Stimulated activated CD4-positive, alpha-beta T cell treated with anti-CD3 and anti-CD28 coated beads, Interleukin-1b, Interleukin-23, amount 100 ng/mL, for 4 hours (primary cell): Measurements from ENCODE around the gene EPHX1.
A peak's percentile ranks its signal among the peaks of the same experiment; 100 is the strongest.
"Not testable (repeated sequence)": the region's sequence is repeated elsewhere in the genome, so short reads cannot be mapped to it uniquely, and the experiment has no call there.

Experiments used
- DNase-seq, 2 donors: peaks; one replicate each; pipeline ENCODE4 v3.0.0-alpha.2; 2020; ENCODE audit warnings: low read depth in 2 of 2

EPHX1 gene

DNA sequence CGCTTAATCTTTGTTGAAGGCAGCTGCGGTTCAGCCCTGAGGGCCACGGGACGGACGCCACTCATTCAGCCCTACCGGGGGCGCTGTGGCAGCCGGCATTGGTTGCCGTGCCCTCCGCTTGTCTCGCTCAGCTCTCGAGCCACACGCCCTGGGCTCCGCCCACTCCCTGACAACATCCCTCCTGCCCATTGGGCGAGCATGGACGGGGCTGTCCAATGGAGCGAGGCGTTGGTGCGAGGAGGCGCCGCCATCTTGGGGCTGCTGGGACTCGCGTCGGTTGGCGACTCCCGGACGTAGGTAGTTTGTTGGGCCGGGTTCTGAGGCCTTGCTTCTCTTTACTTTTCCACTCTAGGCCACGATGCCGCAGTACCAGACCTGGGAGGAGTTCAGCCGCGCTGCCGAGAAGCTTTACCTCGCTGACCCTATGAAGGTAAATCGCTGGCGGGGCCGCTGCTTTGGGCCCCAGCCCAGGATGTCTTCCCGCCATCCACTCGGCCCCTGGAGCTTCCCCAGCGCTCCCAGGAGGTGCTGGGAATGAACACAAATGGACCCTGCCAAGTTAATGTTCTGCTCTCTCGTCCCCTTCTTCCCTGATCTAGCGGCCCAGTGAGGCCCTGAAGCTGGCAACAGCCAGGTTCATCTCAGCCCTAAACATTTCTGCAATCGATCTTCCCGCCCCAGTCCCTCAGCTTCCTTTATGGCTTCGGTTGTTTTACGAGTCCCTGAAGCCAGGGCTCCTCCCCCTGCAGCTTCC is 32.2 kb upstream of the EPHX1 start, which contains the start of gene SRP9:
Gene SRP9, plus strand, starts transcription at position 244 of the 754 bp plus-strand sequence. Its CDS starts 115 bp downstream, at position 359.
- DNase-seq: peak; percentile 94 to 95

DNA sequence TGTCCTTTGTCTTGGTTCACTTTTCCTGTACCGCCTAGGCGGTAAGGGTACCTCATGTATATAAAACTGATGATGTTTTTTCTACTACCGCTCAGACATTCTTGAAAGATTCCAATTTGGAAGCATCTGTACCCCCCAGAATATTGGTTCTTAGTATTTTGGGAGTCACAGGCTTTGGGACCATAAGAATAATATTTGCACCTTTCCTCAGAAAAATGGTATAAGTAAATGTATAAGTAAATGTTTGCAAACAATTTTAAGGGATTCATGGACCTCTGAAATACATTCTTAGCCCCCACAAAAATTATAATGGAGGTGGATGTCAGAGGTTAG is 31.6 kb upstream of the EPHX1 start:
- DNase-seq: no peak

DNA sequence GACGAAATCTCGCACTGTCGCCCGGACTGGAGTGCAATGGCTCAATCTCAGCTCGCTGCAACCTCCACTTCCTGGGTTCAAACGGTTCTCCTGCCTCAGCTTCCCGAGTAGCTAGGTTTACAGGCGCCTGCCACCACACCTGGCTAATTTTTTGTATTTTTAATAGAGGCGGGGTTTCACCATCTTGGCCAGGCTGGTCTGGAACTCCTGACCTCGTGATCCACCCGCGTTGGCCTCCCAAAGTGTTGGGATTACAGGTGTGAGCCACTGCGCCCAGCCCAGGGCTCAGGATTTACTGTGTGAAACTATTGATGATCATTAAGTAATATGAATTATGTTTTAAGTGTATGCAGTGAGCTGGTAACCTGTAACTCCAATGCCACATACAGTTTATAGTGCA is 30.8 kb upstream of the EPHX1 start:
- not testable (repeated sequence) for DNase-seq

DNA sequence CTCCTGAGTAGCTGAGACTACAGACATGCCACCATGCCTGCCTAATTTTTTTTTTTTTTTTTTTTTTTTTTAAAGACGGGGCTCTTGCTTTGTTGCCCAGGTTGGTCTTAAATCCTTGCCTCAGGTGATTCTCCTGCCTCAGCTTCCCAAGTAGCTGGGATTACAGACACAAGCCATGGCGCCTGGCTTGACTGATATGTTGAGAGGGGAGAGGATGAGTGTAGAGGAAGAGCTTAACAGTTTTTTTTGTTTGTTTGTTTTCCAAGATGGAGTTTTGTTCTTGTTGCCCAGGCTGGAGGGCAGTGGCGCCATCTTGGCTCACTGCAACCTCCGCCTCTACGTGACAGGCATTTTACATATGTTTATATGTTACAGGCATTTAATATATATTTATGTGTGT is 29.8 kb upstream of the EPHX1 start:
- DNase-seq: no peak

DNA sequence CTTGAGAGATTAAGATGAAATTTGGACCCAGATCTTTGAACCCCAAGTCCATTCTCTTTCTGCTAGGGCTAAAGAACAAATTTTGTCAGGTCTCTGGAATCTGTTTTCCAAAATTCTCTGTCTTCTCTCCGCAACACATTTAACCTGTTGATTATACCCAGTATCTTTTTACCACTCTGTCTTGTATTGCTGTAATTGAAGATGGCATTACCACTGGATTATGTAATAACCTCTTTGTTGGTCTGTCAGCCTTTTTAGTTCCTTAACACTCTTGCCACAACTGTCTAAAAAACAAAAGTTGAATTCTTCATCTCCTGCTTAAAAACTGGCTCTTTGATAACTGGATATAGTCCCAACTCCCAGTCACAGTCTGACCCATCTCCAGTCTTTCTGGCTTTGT is 29.3 kb upstream of the EPHX1 start:
- no peak for DNase-seq

DNA sequence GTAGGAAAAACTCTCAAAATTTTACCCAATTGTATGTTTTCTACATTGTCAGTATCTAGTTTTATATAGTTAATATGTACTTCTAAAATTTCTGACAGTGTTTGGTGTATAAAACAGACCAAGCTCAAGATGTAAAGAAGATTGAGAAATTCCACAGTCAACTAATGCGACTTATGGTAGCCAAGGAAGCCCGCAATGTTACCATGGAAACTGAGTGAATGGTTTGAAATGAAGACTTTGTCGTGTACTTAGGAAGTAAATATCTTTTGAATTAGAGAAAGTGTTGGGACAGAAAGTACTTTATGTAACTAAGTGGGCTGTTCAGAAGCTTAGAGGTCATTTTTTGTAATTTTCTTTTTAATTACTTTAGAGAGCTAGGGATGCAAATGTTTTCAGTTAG is 20.8 kb upstream of the EPHX1 start:
- DNase-seq: not testable (repeated sequence)

DNA sequence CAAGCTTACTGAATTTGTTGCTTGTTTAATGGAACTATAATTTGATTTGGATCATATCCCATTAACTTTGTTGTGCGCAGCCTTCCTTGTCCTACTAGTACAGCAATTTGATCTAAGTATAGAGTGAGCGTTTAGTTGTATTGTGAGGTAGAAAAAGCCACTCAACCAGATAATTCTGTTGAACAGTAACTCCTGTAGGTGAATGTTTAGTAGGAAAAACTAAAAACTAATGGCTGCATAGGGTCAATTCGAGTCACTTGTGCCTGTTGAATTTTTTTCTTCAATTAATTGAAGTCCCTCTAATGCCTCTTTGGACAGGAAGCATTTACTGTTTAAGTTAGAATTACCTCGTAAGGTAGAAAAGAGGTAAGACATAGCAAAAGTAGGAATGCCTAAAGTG is 15.0 kb upstream of the EPHX1 start:
- no peak for DNase-seq

DNA sequence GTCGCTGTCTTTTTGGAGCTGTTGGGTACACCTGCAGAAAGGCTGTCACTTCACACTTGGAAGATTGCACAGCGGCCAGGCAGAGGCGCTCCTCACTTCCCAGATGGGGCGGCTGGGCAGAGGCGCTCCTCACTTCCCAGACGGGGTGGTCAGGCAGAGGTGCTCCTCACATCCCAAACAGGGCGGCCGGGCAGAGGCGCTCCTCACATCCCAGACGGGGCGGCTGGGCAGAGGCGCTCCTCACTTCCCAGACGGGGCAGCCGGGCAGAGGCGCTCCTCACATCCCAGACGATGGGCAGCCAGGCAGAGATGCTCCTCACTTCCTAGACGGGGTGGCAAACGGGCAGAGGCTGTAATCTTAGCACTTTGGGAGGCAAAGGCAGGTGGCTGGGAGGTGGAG is 13.8 kb upstream of the EPHX1 start:
- DNase-seq: not testable (repeated sequence)

DNA sequence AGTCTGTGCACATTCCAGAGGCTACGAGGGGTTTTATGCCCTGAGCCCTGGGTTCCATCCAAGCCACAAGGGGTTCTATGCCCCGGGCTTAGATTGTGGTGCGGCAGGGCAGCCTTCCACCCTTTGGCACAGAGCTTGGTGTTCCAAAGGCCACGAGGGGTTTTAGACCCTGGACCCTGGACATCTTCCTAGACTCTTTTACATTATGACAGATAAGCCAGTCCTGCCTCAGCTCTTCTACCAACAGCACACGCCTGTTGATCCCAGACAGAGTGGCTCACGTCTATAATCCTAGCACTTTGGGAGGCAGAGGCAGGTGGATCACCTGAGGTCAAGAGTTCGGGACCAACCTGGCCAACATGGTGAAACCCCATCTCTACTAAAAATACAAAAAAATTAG is 8.8 kb upstream of the EPHX1 start:
- not testable (repeated sequence) for DNase-seq

DNA sequence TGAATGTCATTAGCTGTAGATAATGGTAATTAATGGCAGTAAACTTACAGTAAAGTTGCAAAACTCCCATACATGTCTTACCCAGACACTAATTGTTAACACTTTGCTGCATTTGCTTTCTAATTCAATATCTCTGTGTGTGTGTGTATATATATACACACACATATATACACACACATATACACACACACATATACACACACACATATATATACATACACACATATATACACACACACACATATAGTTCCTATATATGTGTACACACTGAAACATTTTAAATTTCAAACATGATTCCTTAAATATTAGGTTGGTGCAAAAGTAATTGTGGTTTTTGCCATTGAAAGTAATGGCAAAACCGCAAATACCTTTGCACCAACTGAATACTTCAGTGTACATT is 3.7 kb upstream of the EPHX1 start:
- DNase-seq: no peak

DNA sequence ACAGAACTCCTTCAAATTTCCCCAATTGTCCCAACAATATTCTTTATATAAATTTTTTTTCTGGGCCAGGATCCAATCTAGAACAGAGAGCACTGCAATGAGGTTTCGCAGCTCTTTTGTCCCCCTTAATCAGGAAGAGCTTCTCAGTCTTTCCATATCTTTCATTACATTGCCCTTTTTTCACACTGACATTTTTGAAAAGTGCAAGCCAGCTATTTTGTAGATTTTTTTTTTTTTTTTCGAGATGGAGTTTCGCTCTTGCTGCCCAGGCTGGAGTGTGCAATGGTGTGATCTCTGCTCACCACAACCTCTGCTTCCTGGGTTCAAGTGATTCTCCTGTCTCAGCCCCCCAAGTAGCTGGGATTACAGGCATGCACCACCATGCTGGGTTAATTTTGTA is 3.2 kb upstream of the EPHX1 start:
- DNase-seq: not testable (repeated sequence)

DNA sequence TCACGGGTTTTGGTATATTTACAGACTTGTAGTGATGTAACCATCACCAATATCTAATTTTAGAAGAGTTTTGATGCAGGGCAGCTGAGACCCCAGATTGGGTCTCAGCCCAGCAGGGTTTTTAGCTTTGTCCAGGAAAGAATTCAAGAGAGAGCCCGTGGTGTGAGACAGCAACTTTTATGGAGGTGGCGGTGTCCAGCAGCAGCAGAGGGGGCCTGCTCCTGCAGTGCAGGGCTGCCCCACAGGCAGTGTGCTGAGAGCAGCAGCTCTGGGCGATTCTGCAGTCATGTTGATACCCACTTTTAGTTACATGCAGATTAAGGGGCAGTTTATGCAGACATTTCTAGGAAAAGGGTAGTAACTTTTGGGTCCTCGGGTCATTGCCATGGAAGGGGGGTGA is 1.8 kb upstream of the EPHX1 start:
- DNase-seq: no peak

DNA sequence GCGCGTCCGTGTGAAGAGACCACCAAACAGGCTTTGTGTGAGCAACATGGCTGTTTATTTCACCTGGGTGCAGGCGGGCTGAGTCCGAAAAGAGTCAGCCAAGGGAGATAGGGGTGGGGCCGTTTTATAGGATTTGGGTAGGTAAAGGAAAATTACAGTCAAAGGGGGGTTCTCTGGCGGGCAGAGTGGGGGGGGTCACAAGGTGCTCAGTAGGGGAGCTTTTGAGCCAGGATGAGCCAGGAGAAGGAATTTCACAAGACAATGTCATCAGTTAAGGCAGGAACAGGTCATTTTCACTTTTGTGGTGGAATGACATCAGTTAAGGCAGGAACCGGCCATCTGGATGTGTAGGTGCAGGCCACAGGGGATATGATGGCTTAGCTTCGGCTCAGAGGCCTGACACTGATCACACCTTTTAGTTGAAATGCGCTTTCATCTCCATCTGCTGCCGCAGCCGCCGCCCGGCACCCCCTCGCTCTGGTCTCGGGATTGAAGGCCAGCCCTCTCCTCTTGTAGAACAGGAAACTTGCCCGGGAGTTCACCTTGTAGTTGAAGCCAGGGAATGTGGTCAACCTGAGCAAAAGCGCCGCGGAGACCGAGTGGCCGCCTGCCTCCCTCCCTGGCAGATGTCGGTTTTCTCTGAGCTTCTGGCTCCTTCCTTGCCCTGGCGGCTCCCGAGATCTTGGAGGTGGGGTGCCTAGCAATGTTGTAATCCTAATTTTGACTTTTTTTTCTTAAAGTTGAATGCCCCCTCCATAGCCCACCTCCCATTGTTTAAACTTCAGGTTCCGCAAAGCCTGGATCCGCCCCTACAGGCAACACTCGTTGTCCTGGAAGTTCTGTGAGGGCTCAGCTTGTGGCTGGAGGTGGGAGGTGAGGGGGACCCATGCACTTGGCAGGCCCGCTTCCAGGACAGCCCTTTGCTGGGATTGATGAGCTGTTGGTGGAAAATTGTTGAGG is 935 bp downstream of the EPHX1 start:
- not testable (repeated sequence) for DNase-seq

DNA sequence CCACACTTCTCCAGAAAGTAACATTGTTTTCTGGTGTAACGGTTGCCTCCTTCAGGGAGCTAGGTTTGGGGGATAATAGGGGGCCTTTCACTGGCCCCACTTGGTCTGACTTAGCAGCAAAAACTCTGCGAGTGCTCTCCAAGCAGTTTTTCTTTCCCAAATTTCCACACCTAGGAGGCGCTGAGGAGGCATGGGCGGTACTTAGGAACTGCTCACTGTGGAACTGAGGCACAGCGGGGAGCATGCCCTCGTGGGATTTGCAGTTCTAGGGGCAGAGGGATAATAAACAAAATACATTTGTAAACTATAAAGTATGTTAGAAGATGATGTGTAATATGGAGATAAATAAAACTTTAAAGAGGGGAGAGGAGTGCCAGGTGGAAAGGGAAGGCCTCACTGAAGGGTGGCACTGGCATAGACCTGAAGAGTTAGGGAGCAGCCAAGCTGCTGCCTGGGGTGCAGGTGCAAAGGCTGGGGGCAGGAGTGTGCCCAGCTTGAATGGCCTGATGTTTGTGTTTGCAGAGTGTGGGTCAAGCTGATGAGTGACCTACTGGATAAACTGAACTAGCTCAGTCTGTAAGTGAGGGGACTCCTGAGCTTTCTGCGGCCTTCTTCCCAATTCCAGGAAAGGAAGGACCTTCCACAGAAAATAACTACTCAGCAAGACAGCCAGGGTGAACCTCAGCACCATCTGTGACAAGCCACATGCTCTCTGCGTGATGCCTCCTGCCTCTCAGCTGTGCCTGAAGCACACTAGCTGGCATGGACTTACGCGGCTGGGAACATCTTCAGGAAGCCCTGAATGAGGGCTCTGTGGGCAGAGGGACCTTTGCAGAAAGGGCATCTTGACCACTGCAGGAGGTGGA is 1.9 kb downstream of the EPHX1 start:
- no peak for DNase-seq

DNA sequence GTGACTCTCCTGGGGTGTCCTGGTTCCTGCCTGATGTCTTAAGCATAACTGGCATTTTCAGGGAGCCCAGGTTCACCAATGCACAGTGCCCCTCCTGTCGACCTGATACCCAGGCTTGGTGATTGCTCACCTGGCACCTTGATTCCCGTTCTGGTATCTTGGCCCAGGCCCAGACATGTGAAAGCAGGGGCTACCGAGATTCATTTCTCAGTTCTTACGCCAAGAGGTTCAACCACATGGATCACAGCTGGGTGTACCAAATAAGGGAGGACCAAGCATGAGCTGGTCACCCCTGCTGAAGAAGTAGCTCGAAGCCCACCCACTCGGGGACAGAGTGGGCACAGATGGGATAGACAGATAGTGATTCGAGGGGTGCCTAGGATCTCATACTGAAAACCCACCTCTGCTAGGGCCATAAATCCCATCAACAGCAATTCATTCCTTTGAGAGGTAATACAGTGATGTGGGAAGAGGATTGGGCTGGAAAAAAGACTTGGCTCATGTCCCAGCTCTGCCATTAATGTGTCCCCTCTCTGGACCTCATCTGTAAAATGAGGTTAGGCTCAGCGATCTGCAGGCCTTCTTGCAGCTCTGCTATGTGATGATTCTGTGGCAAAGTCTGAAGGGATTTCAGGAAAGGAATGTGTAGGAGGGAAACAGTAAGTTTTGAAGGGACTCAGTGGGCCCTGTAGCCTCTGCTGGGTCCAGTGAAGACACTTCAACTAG is 2.7 kb downstream of the EPHX1 start:
- no peak for DNase-seq

DNA sequence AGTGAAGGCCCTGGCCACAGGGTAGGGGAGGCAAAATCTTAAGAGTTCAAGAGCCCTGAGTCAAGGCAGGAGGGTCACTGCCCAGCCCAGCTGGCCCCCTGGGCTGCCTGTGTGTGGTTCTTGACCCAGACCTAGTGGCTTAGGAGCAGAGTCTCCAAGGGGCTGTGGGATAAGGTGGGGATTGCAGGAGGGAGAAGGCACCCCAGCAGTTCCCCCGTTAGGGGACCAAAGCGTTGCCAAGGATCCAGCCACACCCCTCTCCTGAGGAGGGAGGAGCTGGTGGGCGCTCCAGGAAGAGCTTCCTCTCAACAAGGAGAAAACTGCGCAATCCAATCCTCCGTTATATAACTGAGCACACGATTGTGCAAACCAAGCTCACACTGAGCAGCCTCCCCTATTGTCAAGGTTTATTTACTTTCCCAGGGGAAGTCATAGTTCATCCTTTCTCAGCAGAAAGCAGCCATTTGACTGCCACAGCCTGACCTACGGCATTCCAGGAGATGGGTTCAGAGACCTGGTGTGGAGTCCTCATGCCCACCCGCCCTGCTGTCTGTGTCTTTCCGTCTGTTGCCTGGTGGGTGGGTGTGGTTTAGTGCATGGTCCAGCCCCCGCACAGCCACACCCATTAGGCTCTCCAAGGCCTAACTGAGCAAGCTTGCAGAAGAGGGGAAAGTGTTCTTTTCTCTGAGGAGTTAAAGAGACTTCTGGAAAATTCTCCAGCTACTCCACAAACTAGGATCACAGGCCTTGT is 3.5 kb downstream of the EPHX1 start:
- DNase-seq: no peak

DNA sequence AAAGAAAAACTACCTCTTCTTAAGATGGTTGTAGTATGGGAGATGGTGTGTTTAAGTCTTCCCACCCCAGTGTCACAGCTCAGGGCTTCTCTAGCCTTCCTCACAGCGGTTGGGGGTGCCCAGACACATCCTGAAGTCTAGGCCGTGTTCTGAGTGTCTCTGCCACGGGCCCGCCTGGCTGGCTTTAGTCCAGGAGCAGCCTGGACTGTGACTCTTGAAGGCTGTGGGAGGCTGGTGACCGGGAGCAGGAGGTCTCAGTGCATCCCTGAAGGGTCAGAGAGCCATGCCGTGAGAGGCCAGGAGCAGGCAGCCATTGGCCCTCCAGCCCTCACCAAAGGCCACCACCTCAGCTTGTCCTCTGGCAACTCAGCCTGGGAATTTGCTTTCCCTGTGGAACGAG is 4.5 kb downstream of the EPHX1 start:
- no peak for DNase-seq

DNA sequence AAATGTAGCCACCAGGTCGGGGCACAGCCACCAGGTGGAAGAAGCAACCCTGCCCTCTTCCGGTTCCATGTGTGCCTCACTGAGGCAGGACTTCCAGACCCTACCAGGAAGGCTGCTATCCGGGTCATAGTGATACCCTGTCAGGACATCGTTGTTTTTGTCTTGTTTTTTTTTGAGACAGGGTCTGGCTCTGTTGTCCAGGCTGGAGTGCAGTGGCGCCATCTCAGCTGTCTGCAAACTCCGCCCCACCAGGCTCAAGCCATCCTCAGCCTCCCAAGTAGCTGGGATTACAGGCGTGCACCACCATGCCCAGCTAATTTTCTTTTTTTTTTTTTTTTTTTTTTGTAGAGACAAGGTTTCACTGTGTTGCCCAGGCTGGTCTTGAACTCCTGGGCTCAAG is 5.2 kb downstream of the EPHX1 start:
- not testable (repeated sequence) for DNase-seq

DNA sequence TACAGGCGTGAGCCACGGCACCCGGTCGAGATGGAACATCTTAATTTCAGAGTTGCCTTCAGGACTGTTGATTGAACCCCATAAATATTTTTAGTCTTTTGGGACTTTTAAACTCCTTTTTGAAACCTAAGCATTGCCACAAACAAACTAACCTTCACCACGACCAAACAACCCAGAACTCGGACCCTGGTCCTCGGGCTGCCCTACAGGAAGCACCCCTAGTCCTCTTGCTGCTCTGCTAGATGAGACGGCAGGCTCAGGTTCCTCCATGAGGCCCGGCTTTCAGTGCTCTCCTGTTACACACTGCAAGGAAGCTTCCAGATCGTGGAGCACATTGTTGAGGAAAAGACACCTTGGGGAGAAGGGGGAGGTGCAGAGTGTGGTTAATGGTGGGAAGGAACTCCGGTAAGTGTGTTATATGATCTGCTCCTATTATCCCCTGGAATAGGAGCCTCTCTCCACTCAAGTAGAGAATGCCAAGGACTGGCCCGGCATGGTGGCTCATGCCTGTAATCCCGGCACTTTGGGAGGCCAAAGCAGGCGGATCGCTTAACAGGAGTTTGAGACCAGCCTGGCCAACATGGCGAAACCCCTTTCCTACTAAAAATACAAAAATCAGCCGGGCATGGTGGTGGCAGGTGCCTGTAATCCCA is 5.7 kb downstream of the EPHX1 start:
- DNase-seq: no peak
